DMS53 (cell line): ENCODE measurements around the gene GSTT4.
"Not testable (repeated sequence)": the region's sequence is repeated elsewhere in the genome, so short reads cannot be mapped to it uniquely, and the experiment has no call there.

Experiments
- DNase-seq: peaks from one replicate; lab custom pipeline; 2025; lab: John Stamatoyannopoulos, UW

GSTT4 gene

DNA sequence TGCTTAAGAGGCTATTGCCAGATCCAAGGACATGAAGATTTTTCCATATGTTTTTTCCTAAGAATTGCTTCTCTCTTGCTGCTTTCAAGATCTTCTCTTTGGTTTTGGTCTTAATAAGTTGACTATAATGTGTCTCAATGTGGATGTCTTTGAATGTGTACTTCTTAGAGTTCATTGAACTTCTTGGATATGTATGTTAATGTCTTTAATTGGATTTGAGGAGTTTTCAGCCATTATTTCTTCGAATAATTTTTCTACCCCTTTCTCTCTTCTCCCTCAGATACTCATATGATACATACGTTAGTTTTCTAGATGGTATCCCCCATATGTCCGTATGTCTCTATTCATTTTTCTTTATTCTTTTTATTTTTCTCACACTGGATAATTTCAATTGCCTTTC, 19.1 kb upstream of the GSTT4 start:
- no peak for DNase-seq

- no peak for DNase-seq
Observed at GRCh38 chr22:24023204-24023789, 18.0 kb upstream of the GSTT4 start.

DNA sequence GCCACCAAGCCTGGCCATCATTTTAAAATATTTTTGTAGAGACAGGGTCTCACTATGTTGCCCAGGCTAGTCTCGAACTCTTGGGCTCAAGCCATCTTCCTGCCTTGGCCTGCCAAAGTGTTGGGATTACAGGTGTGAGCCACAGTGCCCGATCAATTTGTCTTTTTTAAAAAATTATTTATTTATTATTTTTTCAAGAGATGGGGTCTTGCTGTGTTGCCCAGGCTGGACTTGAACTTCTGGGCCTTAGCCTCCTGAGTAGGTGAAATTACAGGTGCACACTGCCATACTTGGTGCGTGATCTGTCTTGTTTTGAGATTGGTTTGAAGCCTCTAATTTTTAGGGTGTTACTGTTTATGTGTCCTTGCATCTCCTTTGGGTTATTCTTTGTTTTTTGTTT, 16.1 kb upstream of the GSTT4 start:
- no peak for DNase-seq

DNA sequence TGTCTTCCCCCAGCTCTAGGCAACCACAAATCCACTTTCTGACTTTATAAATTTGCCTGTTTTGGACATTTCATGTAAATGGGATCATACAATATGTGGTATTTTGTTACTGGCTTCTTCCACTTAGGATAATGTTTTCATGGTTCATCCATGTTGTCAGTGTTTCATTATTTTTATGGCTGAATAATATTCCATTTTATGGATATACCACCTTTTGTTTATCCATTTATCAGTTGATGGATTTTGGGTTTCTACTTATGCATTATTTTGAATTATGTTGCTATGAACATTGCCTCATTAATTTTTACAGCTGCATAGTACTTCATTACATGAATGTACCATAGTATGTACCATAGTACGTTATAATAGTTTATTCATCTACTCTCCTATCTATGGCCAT, 10.9 kb upstream of the GSTT4 start:
- DNase-seq, result no peak

- peak; percentile 57 for DNase-seq
Observed at GRCh38 chr22:24011735-24012068, 6.4 kb upstream of the GSTT4 start.

- DNase-seq, result no peak
Observed at GRCh38 chr22:24010018-24010391, 4.8 kb upstream of the GSTT4 start.

DNA sequence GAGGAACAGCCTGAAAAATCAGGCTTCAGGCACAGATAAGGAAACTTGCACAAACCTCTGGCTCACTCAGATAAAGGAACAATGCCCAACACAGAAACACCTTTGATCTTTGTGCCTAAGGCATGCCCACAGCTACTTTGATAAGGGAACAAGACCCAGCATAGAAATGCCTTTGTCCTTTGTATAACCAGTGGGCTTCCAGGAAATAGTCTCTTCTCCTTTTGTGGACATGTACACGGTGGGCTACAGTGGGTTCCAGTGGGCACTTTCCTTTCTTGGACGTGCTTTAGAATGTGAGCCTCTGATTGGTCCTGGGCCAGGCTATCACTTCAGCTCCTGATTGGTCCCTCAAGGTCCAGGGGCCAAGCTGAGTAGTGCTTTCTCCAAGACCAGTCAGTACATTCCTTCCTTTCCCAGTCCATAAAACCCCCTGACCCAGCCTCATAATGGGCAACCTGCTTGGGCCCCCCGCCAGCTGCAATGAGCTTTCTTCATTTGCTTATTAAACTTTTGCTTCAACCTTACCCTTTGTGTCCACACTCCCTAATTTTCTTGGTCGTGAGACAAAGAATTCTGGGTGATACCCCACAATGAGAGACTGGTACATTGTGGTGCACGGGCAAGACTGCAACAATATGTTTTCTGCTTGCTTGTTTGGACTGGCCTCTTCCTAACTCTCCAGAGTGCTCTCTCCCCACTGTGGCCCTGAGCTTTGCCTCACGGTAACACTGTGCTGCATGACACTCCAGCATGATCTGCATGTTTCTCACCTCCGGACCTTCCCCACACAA, 4.2 kb upstream of the GSTT4 start:
- DNase-seq, result no peak

- DNase-seq, result no peak
Observed at GRCh38 chr22:24008381-24009226, 3.4 kb upstream of the GSTT4 start.

GRCh38 chr22:24008022-24008283, 2.7 kb upstream of the GSTT4 start:
- no peak for DNase-seq

DNA sequence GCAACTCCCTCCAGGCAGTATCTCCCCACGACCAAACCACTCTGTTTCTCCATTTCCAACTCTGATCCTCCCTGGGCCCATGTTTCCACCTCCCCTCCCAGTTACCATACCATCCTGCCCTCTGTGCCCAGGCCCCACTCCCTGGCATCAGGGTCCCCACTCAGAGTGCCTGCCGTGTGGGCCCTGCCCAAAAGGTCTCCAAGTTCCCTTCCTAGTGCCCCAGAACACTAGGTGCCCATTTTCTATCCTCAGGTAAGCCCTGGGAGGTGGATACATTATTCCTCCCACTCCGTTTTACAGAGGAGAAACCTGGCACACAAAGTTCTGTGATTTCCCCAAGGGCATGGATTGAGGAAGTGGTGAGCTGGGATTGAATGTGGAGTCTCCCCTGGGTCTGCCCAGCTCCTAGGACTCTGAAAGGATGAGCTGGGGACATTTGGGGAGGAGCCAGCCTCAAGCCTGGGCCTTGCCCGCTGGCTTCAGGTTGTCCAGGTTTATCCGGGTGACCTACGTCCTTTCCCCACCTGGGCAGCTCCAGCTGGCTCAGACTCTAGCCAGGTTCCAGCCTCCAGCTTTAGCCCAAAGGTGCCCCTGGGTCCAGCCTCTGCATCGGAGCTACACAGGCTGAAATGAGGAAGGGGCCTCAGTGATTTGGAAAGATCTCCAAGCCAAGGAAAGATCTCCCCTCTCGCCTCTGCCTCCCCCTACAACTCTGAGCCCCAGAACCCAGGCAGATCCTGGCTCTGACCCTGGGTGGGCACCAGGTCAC, 2.2 kb upstream of the GSTT4 start:
- no peak for DNase-seq

DNA sequence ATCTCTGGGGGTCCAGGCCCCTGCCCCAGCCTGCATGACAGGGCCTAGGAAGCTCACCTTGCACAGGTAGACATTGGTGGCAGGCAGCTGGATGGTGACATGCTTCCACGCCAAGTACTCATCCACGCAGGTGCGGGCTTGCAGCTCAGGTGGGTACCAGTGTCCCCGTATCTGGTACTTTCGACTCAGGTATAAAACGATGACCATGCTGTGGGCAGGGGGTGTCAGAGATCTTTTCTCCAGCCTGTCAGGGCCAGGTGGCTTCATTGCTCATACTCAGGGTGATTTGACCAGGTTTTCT, 1.6 kb upstream of the GSTT4 start:
- no peak for DNase-seq

GRCh38 chr22:24006207-24006913, 1.1 kb upstream of the GSTT4 start:
- DNase-seq, result no peak

- DNase-seq, result no peak
Observed at GRCh38 chr22:24003887-24004286, 1.4 kb downstream of the GSTT4 start.

DNA sequence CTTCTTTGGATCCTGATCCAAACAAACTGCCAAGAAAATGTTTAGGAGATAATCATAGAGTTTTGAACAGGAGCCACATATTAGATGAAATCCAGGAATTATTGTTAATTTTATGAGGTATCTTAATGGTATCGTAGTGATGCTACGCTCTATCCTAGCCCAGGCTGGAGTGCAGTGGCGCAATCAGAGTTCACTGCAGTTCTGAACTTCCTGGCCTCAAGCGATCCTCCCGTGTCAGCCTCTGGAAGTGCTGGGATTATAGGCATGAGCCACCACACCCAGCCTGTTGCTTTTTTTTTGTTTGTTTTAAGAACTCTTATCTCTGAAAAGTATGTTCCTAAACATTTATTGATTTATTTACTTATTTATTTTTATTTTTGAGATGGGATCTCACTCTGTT, 2.4 kb downstream of the GSTT4 start:
- no peak for DNase-seq

GRCh38 chr22:24002272-24002671, 3.0 kb downstream of the GSTT4 start:
- DNase-seq, result no peak

GRCh38 chr22:24001314-24001713, 3.9 kb downstream of the GSTT4 start:
- no peak for DNase-seq

GRCh38 chr22:23999779-24000178, 5.5 kb downstream of the GSTT4 start:
- DNase-seq, result not testable (repeated sequence)

GRCh38 chr22:23997092-23997491, 8.2 kb downstream of the GSTT4 start:
- no peak for DNase-seq

DNA sequence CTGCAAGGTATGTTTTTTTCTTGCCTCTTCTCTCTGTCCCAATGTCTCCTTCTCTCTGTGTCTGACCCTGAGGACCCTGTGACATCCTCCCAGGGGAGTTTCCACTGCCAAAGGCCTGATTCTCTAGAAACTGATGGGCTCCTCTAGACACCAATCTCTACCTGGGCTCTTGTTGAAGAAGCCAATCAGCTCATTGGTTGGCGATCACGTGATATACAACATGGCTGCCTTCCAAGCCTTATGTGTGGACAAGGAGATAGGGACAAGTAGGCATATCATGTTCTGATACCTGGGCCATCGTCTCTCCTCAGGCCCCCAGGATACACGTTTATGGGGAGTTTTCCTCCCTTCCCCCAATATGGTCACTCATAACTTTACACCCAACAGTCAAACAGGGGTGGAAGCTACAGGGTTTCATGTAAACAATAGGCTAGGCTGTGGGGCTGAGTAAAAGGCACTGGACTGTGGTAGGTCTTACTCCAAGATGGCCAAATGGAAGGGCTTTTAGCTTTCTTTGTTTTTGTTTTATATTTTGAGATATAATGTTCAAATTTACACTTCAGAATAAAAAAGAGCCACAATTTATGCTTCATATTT, 11.6 kb downstream of the GSTT4 start:
- DNase-seq, result not testable (repeated sequence)

DNA sequence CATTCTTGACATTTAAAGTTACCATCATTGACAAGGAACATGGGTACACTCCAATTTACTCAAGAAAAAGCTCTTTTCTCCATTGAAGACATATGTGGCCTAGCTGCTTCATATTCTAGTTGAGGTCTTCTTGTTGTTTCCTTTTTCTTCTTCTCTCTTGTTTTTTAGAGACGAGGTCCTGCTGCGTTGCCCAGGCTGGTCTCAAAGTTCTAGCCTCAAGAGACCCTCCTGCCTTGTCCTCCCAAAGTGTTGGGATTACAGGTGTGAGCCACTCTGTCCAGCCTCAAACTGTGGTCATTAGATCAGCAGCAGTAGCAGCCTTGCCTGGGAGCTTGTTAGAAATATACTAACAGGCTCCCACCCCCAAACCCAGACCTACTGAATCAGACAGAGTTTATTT, 12.2 kb downstream of the GSTT4 start:
- DNase-seq, result not testable (repeated sequence)

DNA sequence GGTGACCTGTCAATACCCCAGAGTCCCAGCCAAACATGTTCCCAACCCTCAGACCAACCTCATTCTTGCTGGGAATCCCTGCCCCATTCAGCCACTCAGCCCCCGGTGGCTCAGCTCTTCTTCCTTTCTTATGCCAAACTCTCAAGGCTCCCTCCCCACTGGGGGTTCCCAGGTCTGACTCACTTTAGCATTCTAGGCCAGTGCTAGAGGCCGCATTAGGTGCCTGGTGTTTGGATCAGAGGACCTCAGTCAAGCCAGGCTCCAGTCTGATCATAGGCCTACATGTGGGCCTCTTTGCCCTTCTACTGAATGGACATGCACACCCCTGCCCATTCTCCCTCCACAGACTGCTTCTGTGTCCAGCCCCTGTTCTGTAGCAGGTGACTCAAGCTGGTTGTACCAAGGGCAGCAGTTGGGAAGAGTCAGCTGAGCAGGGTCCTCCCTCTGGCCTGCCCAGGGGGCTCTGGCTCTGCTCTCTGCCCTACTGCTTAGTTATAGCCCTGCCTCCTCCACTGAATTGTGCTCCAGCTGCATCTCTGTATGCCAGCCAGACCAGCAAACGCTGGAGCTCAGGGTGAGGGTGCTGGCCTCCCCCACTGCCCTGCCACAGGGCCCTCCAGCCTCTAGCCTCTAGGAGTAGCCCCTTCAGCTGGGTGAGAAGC, 15.5 kb downstream of the GSTT4 start:
- DNase-seq, result not testable (repeated sequence)
